ENCODE results near the gene KDM4F. TPM values are rescaled to one million over a fixed set of nuclear protein-coding genes. Genes with fewer than 3 reads are reported as not detected.

KDM4F gene
- total RNA-seq, 3 donors from 2014 or later, result not detected

DNA sequence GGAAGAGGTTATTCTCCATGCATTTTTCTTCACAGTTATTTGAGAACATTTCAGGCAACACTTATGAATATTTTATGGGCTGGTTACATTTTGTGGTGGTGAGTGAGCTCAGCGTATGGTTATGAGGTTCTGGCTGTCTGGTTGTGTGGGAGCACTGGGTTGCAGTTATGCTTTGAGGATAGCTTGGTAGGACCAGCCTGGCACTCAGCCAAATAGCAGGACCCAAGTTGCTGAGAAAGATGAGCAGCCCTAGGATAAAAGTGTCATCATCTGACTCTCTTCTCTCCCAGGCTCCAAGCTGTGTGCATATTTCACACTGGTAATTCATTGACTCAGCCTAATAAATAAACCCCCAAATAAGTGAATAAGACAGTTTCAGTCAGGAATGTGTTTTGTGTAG lies 9.4 kb downstream of the KDM4F start:
- Histone ChIP-seq H3K4me3 (no peak overlapping the region), H3K4me1 (no peaks in the 10 kb centered on the region), H3K9me3 (no peaks in the 10 kb centered on the region), H3K27me3 (peaks cover 0 to 6% of the 10 kb centered on the region in 2 donors), H3K36me3 (no peaks in the 10 kb centered on the region), H3K27ac (no peak overlapping the region)
- DNase-seq (ENCODE audit: low spot score in 2 of 2), result no peak
- TF ChIP-seq POLR2AphosphoS5 (IDR thresholded peaks at IDR 0.05) (no peak), POLR2A (IDR thresholded peaks at IDR 0.05) (no peak)
- TF ChIP-seq, protein P1, sequence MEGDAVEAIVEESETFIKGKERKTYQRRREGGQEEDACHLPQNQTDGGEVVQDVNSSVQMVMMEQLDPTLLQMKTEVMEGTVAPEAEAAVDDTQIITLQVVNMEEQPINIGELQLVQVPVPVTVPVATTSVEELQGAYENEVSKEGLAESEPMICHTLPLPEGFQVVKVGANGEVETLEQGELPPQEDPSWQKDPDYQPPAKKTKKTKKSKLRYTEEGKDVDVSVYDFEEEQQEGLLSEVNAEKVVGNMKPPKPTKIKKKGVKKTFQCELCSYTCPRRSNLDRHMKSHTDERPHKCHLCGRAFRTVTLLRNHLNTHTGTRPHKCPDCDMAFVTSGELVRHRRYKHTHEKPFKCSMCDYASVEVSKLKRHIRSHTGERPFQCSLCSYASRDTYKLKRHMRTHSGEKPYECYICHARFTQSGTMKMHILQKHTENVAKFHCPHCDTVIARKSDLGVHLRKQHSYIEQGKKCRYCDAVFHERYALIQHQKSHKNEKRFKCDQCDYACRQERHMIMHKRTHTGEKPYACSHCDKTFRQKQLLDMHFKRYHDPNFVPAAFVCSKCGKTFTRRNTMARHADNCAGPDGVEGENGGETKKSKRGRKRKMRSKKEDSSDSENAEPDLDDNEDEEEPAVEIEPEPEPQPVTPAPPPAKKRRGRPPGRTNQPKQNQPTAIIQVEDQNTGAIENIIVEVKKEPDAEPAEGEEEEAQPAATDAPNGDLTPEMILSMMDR (IDR thresholded peaks at IDR 0.05), result no peak
- intact Hi-C loops (cut with DNase I; ENCODE audit: low total_unique reads), result no loop called here

DNA sequence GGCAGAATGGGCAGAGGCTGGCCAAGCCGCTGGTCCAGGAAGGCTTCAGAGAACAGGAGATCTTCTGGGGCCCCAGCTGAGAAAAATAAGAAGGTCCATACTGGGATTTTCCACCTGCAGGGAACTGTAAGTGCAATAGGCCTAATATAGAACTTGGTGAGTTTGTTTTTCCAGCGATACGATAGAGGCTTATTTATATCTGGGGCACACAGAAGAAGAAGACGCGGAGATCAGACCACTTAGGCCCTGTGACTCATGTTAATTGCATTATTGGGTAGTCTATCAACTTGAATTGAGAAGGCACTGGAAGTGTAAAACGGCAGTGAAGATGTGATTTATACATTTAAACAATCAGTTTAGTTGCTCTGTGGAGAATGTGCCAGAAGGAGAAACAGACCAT lies 9.8 kb downstream of the KDM4F start:
- no peak overlapping the region for H3K27ac ChIP-seq
- DNase-seq (ENCODE audit: low spot score in 2 of 2), result no peak
- H3K4me3 ChIP-seq, result no peak overlapping the region
- TF ChIP-seq POLR2A (IDR thresholded peaks at IDR 0.05), result no peak
- TF ChIP-seq POLR2AphosphoS5 (IDR thresholded peaks at IDR 0.05), result no peak
- TF ChIP-seq, protein P1 (IDR thresholded peaks at IDR 0.05), result no peak
- intact Hi-C loops (cut with DNase I; ENCODE audit: low total_unique reads), result no loop called here
- H3K27me3 ChIP-seq, result peaks cover 0 to 2% of the 10 kb centered on the region in 2 donors
- H3K9me3 ChIP-seq, result no peaks in the 10 kb centered on the region
- H3K36me3 ChIP-seq, result no peaks in the 10 kb centered on the region
- H3K4me1 ChIP-seq, result no peaks in the 10 kb centered on the region

DNA sequence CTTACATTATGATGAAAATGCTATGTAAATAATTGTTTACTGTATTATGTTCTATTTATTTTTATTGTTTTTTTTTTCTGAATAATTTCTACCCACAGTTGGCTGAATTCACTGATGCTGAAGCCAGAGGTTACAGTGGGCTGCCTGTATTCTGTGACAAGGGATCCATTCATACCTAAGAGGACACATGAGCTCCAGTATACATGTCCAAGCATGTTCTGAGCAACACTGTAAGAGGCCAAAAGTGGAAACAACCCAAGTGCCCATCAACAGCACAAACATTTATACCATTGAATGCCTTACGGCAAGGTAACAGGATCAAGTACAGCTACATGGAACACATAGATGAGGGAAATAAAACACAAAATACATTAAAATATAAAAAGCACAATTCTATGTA lies 16.1 kb downstream of the KDM4F start:
- TF ChIP-seq POLR2A (IDR thresholded peaks at IDR 0.05), result no peak
- no peak for TF ChIP-seq POLR2AphosphoS5 (IDR thresholded peaks at IDR 0.05)
- TF ChIP-seq, protein P1 (IDR thresholded peaks at IDR 0.05), result no peak
- Histone ChIP-seq H3K27ac (no peak overlapping the region), H3K36me3 (no peaks in the 10 kb centered on the region), H3K4me3 (no peak overlapping the region), H3K4me1 (peaks cover 0 to 3% of the 10 kb centered on the region in 2 donors), H3K9me3 (no peaks in the 10 kb centered on the region), H3K27me3 (no peaks in the 10 kb centered on the region)
- DNase-seq (ENCODE audit: low spot score in 2 of 2), result peak in 1 of 2 donors; percentile 39
- intact Hi-C loops (cut with DNase I; ENCODE audit: low total_unique reads), result no loop called here

DNA sequence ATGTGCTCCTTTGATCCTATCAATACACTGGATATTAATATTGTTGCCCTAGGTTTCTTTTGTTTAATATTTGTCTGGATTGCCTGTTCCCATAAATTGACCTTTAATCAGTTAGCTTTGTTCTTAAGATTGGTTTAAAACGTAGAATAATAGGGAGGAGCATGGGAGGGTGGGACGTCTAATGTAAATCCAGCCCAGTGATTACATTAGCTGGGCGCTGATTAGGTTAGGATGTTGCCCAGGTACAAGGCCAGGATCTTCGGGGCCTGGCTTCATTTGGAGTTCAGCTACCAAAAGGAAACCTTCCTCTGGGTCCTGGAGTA lies 17.5 kb downstream of the KDM4F start, which contains the start of gene SRSF8:
TSS of gene SRSF8 (plus strand) at position 204 of the 323 bp plus-strand sequence. CDS start 308 bp downstream, outside the sequence.
- Histone ChIP-seq H3K36me3 (no peaks in the 10 kb centered on the region), H3K4me3 (peak within 1 kb of the TSS; percentile 88 to 92 (median 89)), H3K4me1 (peaks cover 0 to 3% of the 10 kb centered on the region in 2 donors), H3K27ac (peak within 1 kb of the TSS; percentile 98 to 99), H3K9me3 (no peaks in the 10 kb centered on the region), H3K27me3 (no peaks in the 10 kb centered on the region)
- no peak for DNase-seq (ENCODE audit: low spot score in 2 of 2)
- intact Hi-C loops (cut with DNase I; ENCODE audit: low total_unique reads), result no loop called here
- TF ChIP-seq POLR2AphosphoS5 (IDR thresholded peaks at IDR 0.05), result no peak
- TF ChIP-seq, protein P1 (IDR thresholded peaks at IDR 0.05), result no peak
- no peak for TF ChIP-seq POLR2A (IDR thresholded peaks at IDR 0.05)

DNA sequence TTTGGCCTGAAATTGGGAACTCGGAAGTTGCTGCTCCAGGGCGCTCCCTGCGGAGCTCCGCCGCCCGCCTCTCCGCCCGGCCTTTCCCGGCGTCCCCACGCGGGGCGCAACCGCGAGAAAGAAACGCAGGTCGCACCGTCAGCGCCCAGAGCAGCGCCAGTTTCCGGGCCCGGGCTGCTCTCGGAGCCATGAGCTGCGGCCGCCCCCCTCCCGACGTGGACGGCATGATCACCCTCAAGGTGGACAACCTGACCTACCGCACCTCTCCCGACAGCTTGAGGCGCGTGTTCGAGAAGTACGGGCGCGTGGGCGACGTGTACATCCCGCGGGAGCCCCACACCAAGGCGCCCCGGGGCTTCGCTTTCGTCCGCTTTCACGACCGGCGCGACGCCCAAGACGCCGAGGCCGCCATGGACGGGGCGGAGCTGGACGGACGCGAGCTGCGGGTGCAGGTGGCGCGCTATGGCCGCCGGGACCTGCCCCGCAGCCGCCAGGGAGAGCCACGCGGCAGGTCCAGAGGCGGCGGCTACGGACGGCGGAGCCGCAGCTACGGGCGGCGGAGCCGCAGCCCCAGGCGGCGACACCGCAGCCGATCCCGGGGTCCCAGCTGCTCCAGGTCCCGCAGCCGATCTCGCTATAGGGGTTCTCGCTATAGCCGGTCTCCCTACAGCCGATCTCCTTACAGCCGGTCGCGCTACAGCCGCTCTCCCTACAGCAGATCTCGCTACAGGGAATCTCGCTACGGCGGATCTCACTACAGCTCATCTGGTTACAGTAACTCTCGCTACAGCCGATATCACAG lies 18.0 kb downstream of the KDM4F start:
- no peaks in the 10 kb centered on the region for H3K36me3 ChIP-seq
- H3K27ac ChIP-seq, result peak overlapping the region; percentile 98 to 99
- H3K4me3 ChIP-seq, result peak overlapping the region; percentile 88 to 92 (median 89)
- intact Hi-C loops (cut with DNase I; ENCODE audit: low total_unique reads), result no loop called here
- no peaks in the 10 kb centered on the region for H3K9me3 ChIP-seq
- TF ChIP-seq POLR2AphosphoS5 (IDR thresholded peaks at IDR 0.05), result peak; percentile 74 to 79 (median 78)
- TF ChIP-seq, protein P1 (IDR thresholded peaks at IDR 0.05), result peak; percentile 25 to 69 (median 68)
- peak; percentile 63 for TF ChIP-seq POLR2A (IDR thresholded peaks at IDR 0.05)
- DNase-seq (ENCODE audit: low spot score in 2 of 2), result peak; percentile 78 to 88
- peaks cover 0 to 3% of the 10 kb centered on the region in 2 donors for H3K4me1 ChIP-seq
- H3K27me3 ChIP-seq, result no peaks in the 10 kb centered on the region
